GM21447 (cell line): Measurements from ENCODE around the gene RAB3C.

Source experiments
- ATAC-seq: cut with Tn5 transposase; IDR thresholded peaks from one replicate; pipeline ENCODE4 v1.9.1; 2021; ENCODE audit not compliant: unreplicated experiment

The RAB3C gene

DNA sequence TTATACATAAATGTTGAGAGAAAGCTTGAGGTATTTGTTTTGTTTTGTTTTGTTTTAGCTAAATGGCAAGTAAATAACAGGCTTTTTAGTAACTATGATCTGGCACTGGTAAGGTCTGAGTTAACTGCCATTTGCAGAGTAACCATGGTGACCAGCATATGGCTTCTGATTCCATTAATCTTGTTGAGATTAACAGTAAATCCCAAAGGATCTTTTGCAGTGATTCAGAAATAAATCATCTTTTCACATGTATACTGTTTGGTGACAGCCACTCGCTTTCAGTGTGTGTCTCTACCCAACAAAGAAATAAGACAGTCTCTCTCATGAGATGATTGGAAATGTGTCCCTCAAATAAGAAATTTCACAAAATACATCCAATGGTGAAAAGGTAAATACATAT is 235.6 kb downstream of the RAB3C start:
- ATAC-seq: no peak

DNA sequence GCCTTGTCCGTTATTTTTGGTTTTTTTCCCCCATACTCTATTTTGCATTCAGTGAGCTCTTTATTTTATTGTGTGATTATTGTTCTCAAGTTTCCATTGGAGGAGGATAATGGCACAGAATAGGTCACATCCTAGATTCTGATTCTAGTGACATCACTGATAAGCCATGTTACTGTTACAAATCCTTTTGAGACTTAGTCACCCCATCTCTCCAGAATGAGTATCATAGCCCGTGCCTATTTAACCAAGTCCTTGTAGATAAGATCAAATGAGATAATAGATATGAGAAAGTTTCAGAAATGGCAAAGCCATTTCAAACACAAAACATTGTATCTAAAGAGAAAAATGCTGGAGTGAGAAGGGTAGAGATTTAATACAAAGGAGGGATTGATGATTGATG is 242.6 kb downstream of the RAB3C start:
- ATAC-seq: no peak

GRCh38 chr5:58825899-58826298 is 243.0 kb downstream of the RAB3C start:
- ATAC-seq: no peak

DNA sequence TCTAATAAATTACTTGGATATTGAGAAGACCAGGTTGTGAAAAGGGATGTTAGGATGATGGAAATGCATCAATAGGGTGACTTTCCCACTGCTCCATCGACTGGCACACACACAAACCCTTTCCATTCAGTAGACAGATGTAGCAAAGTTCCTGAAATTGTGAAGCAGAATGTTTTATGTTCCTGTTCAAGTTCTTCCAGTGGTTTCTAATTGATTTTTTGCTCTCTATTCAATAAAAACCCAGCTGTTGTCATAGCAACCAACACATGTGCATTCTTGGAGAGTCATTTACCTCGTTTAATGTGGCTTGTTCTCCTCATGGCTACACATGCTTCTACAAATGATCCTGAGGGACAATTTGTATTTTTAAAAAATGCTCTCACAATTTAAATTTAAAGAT is 244.6 kb downstream of the RAB3C start:
- ATAC-seq: no peak

GRCh38 chr5:58828258-58828657 is 245.4 kb downstream of the RAB3C start:
- ATAC-seq: no peak

GRCh38 chr5:58834242-58835225 is 251.7 kb downstream of the RAB3C start:
- ATAC-seq: no peak

DNA sequence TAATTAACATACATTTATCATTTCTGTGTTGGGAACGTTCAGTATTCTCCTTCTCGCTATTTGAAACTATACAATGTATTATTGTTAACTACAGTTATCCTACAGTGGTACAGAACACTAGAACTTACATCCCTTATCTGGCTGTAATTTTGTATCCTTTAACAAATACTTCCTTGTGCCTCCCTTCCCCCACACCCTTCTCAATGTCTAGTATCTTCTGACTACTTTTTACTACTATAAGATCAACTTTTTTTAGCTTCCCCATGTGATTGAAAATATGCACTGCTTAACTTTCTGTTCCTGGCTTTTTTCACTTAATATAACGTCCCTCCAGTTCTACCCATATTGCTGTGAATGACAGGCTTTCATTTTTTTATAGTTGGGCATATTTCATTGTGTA is 253.5 kb downstream of the RAB3C start:
- ATAC-seq: no peak

DNA sequence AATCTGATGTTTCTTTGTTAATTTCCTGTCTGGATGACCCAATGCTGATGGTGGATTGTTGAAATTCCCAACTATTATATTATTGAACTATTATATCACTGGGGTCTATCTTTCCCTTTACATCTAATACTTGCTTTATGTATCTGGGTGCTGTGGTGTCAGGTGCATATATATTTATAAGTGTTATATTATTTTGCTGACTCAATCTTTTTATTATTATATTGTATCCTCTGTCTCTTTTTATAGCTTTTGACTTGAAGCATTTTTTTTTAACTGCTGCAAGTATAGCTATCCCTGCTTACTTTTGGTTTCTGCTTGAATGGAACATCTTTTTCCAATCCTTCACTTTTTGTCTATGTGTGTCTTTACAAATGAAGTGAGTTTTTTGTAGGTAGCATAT is 255.9 kb downstream of the RAB3C start:
- ATAC-seq: no peak

GRCh38 chr5:58842852-58843251 is 260.0 kb downstream of the RAB3C start:
- ATAC-seq: no peak

- ATAC-seq: no peak
Measured at GRCh38 chr5:58844395-58844794, 261.5 kb downstream of the RAB3C start.

DNA sequence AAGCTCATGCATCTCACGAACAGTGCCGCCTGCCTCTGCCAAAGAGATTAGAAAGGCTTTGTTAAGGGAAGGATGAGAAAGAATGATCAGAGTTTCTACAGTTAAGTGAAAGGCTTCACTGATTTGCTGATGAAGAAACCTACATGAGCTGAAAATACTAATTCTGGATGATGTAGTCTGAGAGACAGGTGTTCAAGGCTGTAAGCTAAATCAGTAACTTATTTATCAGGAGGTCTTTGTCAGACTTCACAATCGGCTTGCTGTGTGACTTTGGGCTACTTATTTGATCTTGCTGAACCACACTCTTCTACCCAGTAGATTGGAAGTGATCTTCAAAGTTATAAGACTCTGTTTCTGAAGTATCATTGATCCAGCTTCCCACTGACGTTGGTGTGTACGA is 264.2 kb downstream of the RAB3C start:
- ATAC-seq: no peak

DNA sequence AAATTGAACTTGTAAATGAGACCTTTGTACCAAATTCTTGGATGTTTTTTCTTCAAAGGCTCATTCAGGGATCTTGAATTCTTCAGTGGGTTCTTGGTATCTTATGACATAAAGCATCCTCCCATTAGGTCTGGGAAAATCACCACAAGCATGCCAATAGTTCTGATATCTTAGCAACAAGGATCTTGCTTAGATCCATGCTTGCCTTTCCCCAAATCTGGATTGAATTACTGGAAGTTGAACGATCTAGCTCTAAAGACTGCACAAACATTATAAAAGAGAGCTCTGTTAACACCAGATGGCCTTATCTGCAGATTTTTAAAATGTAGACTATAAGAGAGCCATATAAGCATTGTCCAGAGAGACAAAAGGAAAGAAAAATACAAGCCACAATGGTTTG is 266.3 kb downstream of the RAB3C start:
- no peak for ATAC-seq

GRCh38 chr5:58849921-58850667 is 267.2 kb downstream of the RAB3C start:
- no peak for ATAC-seq

- ATAC-seq: no peak
Measured at GRCh38 chr5:58851153-58851552, 268.3 kb downstream of the RAB3C start.

DNA sequence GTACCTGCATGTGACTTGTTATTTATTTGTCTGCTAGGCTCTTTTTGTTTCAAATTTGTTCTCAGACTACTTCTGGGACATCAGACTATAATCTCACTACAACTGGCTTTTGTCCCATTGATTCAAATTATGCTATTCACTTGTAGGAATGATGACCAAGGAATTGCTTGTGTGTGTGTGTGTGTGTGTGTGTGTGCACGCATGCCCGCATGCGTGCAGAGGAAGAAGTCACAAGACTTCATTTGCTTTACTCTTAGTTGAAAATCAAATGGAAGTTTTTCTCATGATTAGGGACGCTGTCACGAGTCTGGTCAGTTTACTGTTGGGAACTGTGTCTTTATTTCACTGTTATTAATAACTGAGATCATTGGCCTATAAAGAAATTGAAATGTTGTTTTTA is 268.7 kb downstream of the RAB3C start:
- no peak for ATAC-seq

DNA sequence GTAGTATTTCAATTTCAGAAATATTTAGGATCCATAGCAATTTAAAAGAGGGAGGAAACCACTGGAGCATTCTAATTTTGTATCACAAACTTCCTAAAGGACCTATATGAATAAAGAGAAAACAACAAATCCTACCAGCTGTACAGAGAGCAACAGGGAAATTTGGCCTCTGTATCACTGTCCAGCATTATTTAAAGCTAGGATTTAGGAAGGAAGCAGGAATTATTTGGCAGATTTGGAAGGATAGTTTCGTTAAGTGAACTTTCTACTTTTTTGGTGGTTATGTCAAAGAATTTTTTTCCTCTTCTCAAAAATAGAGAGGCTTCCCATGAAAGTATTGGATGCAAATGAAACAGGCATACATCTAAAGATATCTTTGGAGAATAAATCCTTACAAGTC is 269.7 kb downstream of the RAB3C start:
- no peak for ATAC-seq

GRCh38 chr5:58854441-58854840 is 271.6 kb downstream of the RAB3C start:
- no peak for ATAC-seq

DNA sequence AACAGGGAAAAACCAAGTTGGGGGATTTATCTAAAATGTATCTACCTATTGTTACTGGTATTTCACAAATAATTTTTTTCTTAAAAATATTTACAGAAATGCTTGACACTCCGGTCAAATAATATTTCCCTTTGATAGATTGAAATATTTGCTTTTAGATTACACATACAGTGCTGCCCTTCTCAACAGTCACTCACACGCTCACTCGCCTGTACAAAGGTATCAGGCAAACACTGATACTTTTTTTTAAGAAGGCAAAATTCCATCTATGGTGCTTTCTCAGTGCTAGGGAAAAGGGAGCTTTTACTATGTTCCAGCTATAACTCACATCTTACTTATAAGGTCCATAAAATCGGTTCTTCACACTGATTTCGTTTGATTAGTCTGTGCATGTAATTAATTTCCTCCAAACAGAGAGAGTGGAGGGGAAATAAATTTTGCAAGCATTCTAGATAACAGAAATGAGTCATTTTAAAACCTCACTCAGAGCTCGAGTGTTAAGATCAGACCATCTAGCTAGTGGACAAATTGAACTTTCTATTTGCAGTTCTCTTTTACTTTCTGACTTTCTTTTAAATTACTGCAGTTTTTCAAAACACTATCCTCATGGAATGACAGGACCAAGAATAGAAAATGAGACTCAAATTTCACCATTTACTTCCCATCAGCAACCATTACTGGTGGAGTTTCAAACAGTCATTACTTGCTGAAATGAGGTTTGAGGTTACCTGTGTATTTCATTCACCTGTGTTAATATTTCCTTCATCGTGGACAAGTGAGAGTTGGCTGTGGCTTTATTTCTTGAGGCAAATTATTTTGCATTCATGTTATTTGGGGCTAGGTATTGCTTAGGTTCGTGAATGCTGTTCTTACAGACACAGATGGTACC is 273.2 kb downstream of the RAB3C start:
- no peak for ATAC-seq

- no peak for ATAC-seq
Measured at GRCh38 chr5:58857609-58858008, 274.7 kb downstream of the RAB3C start.

DNA sequence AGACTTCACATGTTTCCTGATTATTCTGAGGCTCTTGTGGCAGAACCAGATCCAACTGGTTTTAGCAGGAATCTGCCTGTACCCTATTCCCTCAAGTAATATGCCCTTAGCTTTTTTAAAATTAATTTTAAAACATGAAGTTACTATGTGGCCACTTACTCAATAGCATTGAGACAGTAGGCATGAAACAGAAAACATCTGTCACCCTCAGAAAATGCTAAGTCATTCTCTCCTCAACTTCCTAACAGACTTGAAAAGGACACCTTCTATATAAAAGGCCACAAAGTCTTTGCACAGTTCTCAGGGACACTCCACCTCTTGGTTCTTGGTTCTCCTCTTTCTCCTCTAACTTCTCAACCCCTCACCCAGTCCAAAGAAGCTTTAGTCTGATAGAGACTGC is 277.8 kb downstream of the RAB3C start:
- no peak for ATAC-seq

GRCh38 chr5:58868931-58869330 is 286.1 kb downstream of the RAB3C start:
- no peak for ATAC-seq
